HG02884 (cell line): Measurements from ENCODE around the gene INPP5B.

Experiments
- ATAC-seq: cut with Tn5 transposase; IDR thresholded peaks from one replicate; pipeline ENCODE4 v1.9.1; 2021; ENCODE audit warnings: mild to moderate bottlenecking, moderate library complexity; ENCODE audit not compliant: unreplicated experiment

The INPP5B gene

DNA sequence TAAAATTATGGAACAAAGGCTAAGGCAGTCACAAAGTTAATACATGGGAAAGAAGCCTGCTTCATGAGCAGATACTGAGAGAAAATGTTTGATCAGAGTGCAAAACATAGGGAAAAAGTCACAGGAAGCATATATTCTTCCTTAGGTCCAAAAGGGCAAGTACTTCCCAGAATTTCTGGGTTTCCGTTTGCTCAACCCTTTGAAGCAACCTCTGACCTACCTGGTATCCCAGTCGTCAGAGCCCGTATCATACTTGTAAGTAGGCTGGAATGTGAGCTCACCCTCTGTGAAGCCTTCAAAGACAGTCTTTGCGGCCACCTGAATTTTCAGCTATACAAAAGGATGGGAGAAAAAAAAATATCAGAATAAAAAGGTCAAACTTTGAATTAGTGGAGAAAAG, 67.0 kb downstream of the INPP5B start:
- ATAC-seq = no peak

DNA sequence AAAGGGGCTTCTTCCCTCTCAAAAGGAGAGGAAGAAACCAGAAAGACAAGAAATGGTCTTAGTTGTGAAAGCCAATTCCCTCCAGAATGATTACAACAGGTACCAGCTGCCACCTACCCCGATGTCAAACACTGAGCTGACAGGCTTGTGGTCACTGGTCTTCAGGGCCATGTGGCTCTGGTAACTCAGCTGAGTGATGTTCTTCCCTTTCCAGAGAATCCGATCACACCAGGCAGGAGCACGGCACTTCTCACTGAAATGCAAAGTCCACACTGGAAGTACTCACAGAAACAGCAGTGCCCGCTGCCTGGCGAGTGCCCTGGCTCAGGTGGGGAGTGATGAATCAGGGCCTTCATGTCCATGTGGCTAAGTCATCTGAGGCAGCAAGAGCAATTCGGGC, 68.8 kb downstream of the INPP5B start:
- ATAC-seq = no peak

DNA sequence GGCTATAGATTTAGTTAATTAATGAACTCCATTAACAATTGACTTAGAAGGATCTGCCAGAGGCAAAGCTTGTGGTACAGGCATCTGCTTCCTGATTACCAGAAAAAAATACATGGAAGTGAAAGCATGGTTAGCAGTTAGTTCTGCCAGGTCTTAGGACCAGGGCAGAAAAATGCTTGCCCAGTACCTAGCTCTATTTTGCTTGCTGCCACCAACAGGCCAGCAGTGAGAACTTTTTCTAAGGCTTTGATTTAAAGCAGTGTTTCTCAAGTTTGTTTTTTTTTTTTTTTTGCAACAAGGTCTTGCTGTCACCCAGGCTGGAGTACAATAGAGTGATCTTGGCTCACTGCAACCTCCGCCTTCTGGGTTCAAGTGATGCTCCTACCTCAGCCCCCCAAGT, 71.0 kb downstream of the INPP5B start:
- ATAC-seq = no peak

DNA sequence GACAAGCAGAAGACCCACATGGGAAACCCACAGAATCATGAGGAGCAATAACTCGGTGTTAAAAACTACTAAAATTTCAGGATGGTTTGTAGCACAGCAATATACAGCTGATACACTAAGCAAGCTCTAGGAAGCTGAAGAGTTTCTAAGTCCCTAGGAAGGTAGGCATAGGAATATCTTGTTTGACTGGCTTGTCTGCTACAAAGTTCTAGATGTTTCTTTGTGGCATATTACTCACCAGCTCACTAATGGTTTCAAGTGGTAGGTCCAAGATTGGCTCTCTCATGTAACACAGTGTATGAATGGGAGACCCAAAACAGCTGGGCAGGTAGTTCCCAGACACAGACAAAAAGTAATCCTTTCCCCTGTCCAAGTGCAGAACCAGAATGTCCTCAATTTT, 74.2 kb downstream of the INPP5B start:
- ATAC-seq = no peak

DNA sequence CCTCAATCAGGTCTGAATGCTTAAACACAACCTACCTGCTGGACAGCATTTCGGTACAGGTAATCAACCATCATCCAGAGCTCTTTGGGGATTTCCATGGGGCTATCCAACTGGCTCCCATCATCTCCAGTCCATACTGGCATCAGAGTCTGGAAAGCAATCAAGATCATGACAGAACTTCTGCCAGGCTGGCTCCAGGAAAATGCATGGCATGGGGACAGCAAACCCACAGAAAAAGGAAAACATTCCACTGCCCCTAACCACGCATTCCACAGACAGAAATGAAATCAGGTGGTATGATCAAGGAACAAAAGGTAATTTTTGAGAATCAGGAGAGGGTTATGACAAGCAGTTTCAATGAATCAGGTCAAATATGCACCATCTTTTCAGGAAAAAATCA, 78.4 kb downstream of the INPP5B start:
- ATAC-seq = no peak

DNA sequence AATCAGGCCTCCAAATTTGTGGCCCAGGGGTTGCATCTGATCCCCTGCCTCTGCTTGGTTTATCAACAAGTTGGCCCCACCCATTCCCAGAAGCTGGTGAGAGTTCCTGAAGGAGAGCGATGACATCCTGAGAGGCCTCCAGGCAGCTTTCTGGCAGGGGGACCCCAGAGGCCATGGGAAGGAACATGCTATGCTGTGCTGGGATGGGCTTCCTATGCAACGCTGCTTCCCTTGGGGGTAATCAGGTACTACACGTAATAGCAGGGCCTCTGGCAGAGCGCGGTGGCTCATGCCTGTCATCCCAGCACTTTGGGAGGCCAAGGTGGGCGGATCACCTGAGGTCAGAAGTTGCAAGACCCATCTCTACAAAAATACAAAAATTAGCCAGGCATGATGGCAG, 79.1 kb downstream of the INPP5B start:
- ATAC-seq = no peak

DNA sequence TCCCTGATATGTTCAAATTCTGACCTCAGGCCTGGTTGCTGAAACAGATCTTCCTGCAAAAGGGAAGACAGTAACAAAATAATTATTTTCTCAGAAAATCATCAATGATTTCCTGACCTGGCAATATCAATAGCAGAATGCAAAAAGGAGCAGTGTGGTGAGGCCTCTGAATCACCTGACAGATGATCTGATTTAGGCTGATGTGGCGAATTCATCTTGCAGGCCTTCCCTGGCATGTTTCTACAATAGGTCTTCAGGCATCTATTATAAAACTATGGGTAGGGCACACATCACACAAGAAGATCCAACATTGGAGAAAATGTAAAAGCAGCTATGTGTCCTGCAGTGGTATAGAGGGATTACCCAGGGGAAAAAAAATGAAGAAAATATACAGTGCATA, 80.4 kb downstream of the INPP5B start:
- ATAC-seq = no peak

DNA sequence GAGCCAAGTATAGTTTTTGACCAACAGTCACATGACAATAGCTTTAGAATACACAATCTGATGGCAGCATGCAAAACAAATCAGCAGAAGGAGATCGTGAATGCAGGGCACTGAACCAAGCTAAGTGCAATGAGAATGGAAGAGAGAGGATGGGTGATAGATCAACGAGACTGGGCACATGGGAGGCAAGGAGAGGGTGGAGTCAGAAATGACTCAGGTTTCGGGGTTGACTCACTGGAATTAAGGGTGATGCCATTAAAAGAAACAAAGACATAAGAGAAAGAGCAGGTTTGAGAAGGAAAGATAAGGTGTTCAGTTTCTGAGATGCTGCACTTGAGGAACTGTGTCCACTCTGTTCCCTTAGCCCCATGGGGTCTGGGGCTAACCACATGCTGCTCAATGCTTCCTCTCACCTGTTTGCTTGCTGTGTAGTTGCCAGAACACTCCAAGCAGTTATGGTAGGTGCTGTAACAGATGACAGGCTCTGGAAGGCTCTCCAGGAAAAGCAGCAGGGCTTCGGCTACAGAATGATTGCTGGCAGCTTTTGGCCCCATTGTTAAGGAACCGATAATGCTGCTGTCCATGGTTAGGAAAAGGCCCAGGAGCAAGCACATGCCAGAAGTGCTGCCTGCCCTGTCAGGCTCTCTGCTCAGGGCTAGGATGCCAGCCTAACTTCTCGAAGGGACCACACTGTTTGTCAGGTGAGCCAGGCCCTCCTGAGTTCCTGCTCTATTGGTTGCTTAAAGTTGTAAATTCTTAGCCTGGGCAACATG, 81.3 kb downstream of the INPP5B start:
- no peak for ATAC-seq

DNA sequence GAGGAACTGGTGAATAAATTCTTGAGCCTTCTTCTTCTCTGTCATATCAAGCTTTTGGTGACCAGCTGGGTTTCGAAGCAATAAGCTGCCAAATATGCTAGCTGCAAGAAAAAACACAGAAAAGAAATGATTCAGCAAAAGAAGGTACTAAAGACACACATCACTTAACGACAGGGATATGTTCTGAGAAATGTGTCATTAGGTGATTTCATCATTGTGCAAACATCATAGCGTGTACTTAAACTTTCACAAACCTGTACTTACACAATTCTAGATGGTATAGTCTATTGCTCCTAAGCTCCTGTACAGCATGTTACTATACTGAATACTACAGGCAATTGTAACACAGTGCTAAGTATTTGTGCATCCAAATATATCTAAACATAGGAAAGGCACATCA, 84.5 kb downstream of the INPP5B start:
- ATAC-seq = no peak

DNA sequence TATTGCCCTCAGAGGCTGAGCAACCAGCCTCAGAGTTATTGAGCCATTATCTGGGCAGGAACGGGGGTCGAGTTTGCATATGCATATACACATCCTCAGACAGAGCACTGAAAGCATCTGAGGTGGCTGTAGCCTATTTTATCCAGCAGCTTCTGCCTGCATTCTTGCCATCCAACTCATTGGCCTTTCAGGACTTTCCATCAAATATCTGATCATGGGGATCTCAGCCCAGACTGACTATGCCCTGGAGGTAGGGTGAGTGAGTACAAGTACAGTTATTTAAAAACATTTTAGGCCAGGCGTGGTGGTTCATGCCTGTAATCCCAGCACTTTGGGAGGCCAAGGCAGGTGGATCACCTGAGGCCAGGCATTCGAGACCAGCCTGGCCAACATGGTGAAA, 85.7 kb downstream of the INPP5B start:
- no peak for ATAC-seq

DNA sequence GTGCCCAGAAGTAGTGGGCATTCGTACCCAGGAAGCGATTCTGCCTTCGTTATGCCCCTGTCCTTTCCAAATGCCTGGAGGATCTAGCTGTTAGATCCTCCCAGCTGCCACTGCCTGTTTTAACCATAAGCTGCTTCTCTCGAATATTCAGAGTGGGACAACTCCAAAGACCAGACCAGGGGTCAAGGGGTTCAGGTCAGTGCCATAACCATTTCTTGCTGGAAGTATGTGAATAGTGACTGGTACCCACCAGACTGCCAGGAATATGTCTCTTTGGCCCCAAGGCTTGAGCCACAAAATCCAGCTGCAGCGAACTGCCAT, 86.5 kb downstream of the INPP5B start:
- ATAC-seq = no peak

DNA sequence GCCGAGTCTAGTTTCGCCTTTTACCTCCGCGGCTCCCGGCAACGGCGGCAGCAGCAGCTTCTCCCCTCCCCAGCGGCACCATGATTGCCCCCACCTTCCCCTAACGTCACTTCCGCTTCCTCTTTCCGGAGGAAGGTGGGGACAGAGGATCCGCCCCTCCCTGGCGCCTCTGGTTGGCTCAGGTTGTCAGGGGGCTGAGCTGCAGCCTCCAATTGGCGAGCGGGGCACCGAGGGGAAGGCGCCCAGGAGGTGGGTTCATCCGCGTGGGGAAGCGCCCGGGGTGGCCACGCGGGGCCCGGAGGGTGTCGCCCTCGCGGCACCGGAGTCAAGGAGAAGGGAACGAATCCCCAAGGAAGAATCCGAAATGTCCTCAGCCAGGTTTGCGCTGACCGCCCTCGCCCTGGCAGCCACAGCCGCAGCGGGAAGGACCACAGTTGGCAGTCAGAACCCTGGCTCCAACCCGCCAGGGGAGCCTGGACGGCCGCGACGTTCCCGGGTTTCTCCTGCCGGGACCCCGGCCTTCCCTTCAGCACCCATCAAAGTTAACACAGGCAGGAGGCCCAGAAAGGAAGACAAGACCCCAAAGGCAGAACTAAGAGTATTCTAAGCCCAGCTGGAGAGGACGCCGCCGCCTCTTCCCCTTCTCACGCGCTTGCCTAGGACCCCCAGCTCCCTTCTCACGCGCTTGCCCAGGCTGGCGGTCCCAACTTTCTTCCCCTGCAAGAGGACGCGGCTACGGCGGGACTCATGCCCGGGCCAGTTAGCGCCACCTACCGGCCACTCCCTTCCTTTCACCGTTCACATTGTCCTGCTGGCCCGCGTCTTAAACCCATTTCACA, 87.1 kb downstream of the INPP5B start, which contains the start of gene MTF1:
TSS of gene MTF1 (minus strand) at position 86 of the 839 bp plus-strand sequence. CDS start 1,934 bp downstream, outside the sequence.
- peak; percentile 88 for ATAC-seq

DNA sequence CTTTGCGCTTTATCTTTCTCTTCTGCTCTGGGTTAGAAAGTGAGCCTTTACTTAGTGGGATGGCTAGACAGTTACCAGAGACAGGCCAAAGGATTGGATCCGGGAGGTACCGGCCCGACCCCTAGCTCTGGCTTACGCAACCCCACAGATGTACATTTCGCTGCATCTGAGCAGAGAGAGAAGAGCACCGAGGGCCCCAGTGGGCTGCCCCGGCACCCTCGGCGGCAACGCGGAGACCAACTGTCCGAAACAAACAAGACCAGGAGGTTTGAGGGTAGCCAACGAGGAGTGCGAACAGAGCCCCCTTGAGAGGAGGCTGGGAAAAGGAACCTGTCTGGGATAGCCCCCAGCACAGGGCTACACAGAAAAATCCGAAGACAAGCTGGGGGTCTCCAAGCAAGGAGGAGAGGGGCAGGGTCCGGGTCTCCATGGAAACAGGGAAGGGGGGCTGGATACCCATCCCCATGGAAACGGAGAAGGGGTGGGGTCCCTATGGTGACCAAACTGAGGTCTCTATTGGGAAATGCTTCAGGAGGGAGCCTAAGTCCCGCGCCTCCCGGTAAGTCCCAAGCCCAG, 87.8 kb downstream of the INPP5B start:
- ATAC-seq = peak; percentile 23

DNA sequence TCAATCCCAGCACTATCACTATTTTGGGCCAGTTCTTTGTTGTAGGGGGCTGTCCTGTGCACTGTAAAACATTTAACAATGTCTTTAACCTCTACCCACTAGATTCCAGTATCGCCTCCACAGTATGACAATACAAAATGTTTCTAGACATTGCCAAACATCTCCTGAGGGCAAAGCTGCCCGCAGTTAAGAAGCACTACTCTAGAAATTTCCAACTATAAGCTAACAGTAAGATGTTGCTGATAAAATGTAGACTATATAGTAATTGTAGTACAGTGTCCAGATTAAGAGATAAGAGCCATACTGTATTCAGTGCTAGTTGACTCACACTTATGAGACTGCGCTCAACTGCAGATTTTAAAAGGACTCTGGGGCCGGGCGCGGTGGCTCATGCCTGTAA, 92.4 kb downstream of the INPP5B start:
- ATAC-seq = no peak

DNA sequence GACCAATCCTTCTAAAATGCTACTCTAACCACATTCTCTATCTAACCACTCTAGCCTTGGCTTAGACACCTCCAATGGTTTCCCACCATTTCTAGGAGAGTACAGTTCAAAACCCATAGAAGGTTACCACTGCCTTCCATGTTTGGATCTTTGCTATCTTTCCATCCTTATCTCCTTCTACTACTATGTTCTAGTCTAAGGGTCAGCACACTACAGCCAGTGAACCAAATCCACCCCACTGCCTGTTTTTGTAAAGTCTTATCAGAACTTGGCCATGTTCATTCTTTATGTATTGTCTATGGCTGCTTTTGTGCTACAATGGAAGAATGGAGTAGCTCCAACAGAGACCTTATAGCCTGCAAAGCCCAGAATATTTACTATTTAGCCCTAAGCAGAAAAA, 93.7 kb downstream of the INPP5B start:
- ATAC-seq = no peak

DNA sequence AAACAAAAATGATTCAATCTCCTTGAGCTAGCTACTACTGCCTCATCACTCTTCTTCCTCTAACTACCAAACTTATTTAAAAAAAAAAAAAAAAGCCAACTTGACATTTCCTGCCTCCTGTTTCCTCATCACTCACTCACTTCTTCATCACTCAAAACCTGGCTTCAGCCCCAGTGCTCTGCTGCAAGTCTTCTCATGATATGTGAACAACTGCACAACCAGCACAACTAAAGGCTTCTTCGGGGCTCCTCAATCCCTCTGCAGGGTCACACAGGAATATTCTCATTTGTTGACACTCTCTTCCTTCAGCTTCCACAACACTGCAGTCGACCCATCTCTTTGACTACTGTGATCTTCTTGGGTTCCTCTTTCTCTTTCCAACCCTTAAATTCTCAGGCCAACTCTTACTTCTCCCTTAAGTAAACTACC, 95.1 kb downstream of the INPP5B start:
- ATAC-seq = no peak

DNA sequence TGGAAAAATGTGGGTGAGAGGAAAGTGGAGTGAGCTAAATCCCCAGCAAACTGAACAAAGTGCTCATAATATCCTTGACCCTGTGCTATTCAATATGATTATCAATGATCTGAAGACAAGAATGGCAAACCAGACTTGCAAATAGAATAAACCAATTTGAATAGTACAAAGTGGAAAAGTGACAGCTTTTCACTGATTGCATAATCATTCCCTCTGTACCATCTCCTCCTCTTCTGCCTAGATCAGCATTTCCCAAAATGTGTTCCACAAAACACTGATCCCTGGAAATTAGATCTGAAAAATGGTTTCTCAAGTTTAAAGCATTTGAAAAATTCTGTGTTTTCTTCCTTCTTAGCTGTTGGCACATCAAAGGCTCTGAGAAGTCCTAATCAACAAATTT, 95.6 kb downstream of the INPP5B start:
- ATAC-seq = no peak

DNA sequence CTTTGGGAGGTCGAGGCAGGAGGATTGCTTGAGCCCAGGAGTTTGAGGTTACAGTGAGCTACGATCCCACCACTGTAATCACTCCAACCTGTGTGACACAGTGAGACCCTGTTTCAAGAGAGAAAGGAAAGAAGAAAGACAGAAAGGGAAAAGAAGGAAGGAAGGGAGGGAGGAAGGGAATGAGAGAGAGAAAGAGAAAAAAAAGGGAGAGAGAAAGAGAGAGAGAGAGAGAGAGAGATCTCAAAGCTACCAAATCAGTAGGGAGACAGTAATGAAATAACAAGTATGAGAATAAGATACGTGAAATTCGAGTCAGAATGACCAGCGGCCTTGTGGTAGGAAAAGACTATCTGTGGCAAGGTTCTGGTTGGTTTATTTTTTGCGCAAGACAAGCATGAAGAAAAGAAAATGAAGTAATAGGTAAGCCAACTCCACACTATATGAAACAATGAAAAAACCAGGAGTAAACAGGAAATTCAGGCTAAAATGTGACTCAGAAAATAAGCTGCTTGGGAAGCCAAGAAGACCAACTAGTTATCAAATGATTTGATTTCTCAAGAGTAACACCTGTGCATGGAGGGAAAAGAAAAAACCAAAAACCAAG, 96.4 kb downstream of the INPP5B start:
- ATAC-seq = no peak

DNA sequence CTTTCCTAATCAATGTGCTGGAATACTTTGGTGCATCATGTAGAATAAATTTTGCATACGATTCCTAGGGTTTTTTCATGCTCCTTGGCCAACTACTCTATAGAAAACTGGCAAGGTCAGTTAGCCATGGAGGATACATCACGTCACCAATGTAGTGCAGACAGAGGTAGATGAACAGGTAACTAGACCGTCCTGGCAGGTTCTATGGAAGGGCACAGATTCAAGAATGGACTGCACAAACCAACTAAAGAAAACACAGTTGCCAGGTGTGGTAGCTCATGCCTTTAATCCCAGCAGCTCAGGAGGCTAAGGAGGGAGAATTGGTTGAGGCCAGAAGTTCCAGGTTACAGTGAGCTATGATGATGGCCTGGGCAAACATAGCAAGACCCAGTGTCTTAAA, 97.4 kb downstream of the INPP5B start:
- ATAC-seq = no peak

DNA sequence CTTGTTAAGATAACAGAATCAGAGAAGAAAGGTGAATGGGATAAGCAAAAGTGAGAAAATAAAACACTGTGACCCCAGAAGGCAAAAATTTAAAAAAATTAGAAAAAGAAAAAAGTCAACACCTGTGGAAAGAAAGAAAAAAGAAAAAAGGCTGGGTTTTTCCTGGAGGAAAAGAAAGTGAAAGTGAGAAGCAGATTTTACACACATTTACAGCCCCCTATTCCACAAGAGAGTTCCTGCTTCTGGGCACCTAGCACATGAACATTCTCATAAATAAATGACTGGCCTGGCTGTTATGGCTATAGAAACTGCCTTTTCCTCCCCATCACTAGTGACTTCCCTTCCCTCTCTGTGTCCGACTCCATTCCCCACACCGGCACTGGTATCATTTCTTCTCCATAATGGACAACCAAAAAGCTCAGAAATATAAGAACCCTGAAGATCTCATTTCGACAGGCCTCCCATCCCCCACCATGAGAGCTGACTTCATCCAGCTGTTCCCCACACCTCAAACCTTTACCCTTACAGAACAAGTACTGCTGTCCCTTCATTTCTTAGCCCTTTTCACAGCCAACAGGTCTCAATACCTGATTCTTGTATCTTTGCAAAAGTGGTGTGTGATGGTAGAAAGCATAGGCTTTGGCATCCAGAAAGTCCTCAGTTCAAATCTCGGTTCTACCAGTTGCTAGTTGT, 100.1 kb downstream of the INPP5B start:
- no peak for ATAC-seq

DNA sequence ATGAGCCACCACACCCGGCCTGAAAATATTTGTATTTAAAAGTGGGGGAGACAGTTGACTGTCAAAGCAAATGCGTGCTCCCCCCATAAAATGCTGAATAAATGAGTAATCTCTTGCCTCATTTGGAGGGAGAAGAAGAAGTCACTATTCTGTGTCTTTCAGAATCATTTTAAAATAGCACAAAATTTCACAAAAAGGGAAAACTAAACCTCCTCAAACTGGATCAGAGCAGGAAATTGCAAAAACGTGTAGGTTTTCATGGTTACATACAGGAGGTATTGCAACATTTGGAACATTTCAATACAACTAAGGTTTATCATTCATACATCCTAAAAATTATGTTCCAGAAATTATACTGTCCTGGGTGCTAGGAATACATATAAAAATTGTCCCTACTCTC, 101.1 kb downstream of the INPP5B start:
- ATAC-seq = no peak
